Esophagus muscularis mucosa (tissue), 4 donors: ENCODE results near the gene EFCAB14. TPM values are rescaled to one million over a fixed set of nuclear protein-coding genes. Genes with fewer than 3 reads are reported as not detected.

Source experiments
- DNase-seq: peaks from one replicate; pipeline ENCODE4 v3.0.0-alpha.2; 2017; ENCODE audit errors: extremely low spot score
- H3K27ac ChIP-seq, 4 donors: fragments of 200-600 bp; sonication (generic); replicated peaks in 1 of 4; 1 replicate in 3 of 4; 2 replicates in 1 of 4; pipeline ENCODE4 v1.5.1; 2016 to 2019; ENCODE audit warnings: mild to moderate bottlenecking in 1 of 4
- H3K27me3 ChIP-seq, 4 donors: fragments of 200-600 bp; sonication (generic); one replicate each; pipeline versions ENCODE4 v1.5.1 to v1.6.0; 2016 to 2019
- H3K36me3 ChIP-seq, 4 donors: fragments of 200-600 bp; sonication (generic); one replicate each; pipeline ENCODE4 v1.5.1; 2016 to 2019
- H3K4me1 ChIP-seq, 4 donors: fragments of 200-600 bp; sonication (generic); one replicate each; pipeline ENCODE4 v1.5.1; 2016 to 2019
- H3K4me3 ChIP-seq, 4 donors: fragments of 200-600 bp; sonication (generic); 1 replicate in 2 of 4; 2 replicates in 2 of 4; pipeline ENCODE4 v1.5.1; 2016 to 2019; ENCODE audit warnings: mild to moderate bottlenecking in 4 of 4, moderate library complexity in 1 of 4
- H3K9me3 ChIP-seq, 4 donors: fragments of 200-600 bp; sonication (generic); 1 replicate in 3 of 4; 2 replicates in 1 of 4; pipeline ENCODE4 v1.5.1; 2016 to 2019
- EP300 ChIP-seq: sonication (generic); formaldehyde crosslinking; IDR thresholded peaks from one replicate; pipeline ENCODE4 v1.6.1; 2017; ENCODE audit warnings: antibody characterized with exemption
- POLR2A ChIP-seq: fragments of 450-650 bp; IDR thresholded peaks from one replicate; pipeline ENCODE4 v1.6.1; 2017; ENCODE audit warnings: antibody characterized with exemption, moderate library complexity, mild to moderate bottlenecking, low read depth
- POLR2AphosphoS5 ChIP-seq, 2 donors: sonication (generic); formaldehyde crosslinking; IDR thresholded peaks; one replicate each; pipeline ENCODE4 v1.6.1; 2017; ENCODE audit warnings: antibody characterized with exemption in 2 of 2
- WGBS: methylation state at CpG from one replicate; pipeline ENCODE4 v1.1.5; 2018; 5-methylcytosine and 5-hydroxymethylcytosine counted together
- intact Hi-C: fragments of 100-400 bp; cut with DNase I; formaldehyde crosslinking; loops from one replicate; pipeline ENCODE4 v1.15.1; 2023
- total RNA-seq, 4 donors: library from RNA; depleted of rRNA; stranded (reverse); fragments of >200 nt; gene quantifications; one replicate each; pipeline versions ENCODE4 v1.1.0 to v1.2.1, GENCODE V29; 2016
- TF ChIP-seq, protein P1 (sequence below), 3 experiments: fragments of 200-600 bp in 2 of 3; fragments of 450-650 bp in 1 of 3; sonication (generic) in 2 of 3; IDR thresholded peaks; one replicate each; pipeline ENCODE4 v1.5.1; 2017 to 2019; ENCODE audit warnings: antibody characterized with exemption in 3 of 3, mild to moderate bottlenecking in 2 of 3, moderate library complexity in 1 of 3

The EFCAB14 gene
- total RNA-seq, 4 donors from 2014 or later, result 83.5 to 113 (median 104) TPM

GRCh38 chr1:46689356-46689755 lies 29.6 kb downstream of the EFCAB14 start:
- peaks cover 38 to 74% (median 56%) of the 10 kb centered on the region in 4 donors for H3K36me3 ChIP-seq
- WGBS, result 67% methylated on average over 2 of the region's 2 CpGs
- intact Hi-C loops, result no loop called here

GRCh38 chr1:46687921-46688509 lies 30.9 kb downstream of the EFCAB14 start:
- peak; percentile 87 for DNase-seq
- H3K9me3 ChIP-seq, result no peaks in the 10 kb centered on the region
- H3K36me3 ChIP-seq, result peaks cover 52 to 88% (median 70%) of the 10 kb centered on the region in 4 donors
- peak overlapping the region; percentile 40 to 57 (median 50) for H3K27ac ChIP-seq
- intact Hi-C loops, result no loop called here
- no peak overlapping the region for H3K4me3 ChIP-seq
- peaks cover 14 to 38% (median 31%) of the 10 kb centered on the region in 4 donors for H3K4me1 ChIP-seq
- 71% methylated on average over 9 of the region's 9 CpGs for WGBS
- TF ChIP-seq POLR2A (no peak), POLR2AphosphoS5 (IDR thresholded peaks at IDR 0.05) (no peak), EP300 (no peak)
- TF ChIP-seq, protein P1, sequence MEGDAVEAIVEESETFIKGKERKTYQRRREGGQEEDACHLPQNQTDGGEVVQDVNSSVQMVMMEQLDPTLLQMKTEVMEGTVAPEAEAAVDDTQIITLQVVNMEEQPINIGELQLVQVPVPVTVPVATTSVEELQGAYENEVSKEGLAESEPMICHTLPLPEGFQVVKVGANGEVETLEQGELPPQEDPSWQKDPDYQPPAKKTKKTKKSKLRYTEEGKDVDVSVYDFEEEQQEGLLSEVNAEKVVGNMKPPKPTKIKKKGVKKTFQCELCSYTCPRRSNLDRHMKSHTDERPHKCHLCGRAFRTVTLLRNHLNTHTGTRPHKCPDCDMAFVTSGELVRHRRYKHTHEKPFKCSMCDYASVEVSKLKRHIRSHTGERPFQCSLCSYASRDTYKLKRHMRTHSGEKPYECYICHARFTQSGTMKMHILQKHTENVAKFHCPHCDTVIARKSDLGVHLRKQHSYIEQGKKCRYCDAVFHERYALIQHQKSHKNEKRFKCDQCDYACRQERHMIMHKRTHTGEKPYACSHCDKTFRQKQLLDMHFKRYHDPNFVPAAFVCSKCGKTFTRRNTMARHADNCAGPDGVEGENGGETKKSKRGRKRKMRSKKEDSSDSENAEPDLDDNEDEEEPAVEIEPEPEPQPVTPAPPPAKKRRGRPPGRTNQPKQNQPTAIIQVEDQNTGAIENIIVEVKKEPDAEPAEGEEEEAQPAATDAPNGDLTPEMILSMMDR (IDR thresholded peaks at IDR 0.05), result no peak
- H3K27me3 ChIP-seq, result no peaks in the 10 kb centered on the region

More at GRCh38 chr1:46689356-46689755, 29.6 kb downstream of the EFCAB14 start:
- H3K27ac ChIP-seq, result no peak overlapping the region
- no peak overlapping the region for H3K4me3 ChIP-seq
- H3K27me3 ChIP-seq, result no peaks in the 10 kb centered on the region
- TF ChIP-seq POLR2A (no peak), EP300 (no peak), POLR2AphosphoS5 (IDR thresholded peaks at IDR 0.05) (no peak)
- TF ChIP-seq, protein P1 (IDR thresholded peaks at IDR 0.05), result no peak
- H3K4me1 ChIP-seq, result peaks cover 14 to 44% (median 38%) of the 10 kb centered on the region in 4 donors
- no peaks in the 10 kb centered on the region for H3K9me3 ChIP-seq
- no peak for DNase-seq

DNA sequence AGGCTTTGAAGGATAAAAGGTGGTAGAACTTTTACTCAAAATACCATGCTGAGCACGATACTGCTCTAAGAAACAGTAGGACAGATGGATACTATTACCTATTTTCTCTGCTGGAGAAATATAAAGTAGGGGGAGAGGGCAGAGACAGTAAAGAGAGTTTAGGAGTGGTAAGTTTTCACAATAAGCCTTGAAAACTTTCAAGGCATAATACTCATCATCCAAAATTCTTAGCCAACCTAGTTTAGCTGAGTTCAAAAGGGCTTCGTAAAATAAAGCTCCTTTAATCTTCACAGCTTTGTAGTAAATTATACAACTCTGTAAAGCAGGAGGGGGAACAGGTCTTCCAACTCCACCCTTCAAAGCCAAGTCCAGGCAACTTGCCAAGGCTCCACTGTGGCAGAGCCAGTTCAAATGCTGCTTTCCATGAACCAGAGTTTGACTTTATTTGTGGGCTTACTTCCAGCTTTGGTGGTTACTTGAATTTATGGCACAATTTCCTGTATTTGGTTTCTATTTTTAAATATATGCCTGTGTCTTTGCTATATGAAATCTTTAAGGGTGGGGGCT lies 31.7 kb downstream of the EFCAB14 start:
- DNase-seq, result no peak
- Histone ChIP-seq H3K27me3 (no peaks in the 10 kb centered on the region), H3K4me1 (peaks cover 13 to 31% (median 25%) of the 10 kb centered on the region in 4 donors), H3K9me3 (no peaks in the 10 kb centered on the region), H3K36me3 (peaks cover 57 to 96% (median 78%) of the 10 kb centered on the region in 4 donors), H3K4me3 (no peak overlapping the region), H3K27ac (peak overlapping the region; percentile 40 to 57 (median 50))
- peak; percentile 18 to 43 for TF ChIP-seq POLR2AphosphoS5 (IDR thresholded peaks at IDR 0.05)
- TF ChIP-seq EP300, result no peak
- no peak for TF ChIP-seq POLR2A
- TF ChIP-seq, protein P1 (IDR thresholded peaks at IDR 0.05), result no peak
- WGBS, result 28% methylated on average over 2 of the region's 2 CpGs
- intact Hi-C loops, result no loop called here

GRCh38 chr1:46686255-46686654 lies 32.7 kb downstream of the EFCAB14 start:
- peak overlapping the region in 1 of 4 donors; percentile 55 for H3K27ac ChIP-seq
- H3K27me3 ChIP-seq, result no peaks in the 10 kb centered on the region
- intact Hi-C loops, result no loop called here
- peaks cover 55 to 100% (median 80%) of the 10 kb centered on the region in 4 donors for H3K36me3 ChIP-seq
- WGBS, result 71% methylated on average over 1 of the region's 1 CpG
- H3K4me3 ChIP-seq, result no peak overlapping the region
- TF ChIP-seq POLR2A, result no peak
- TF ChIP-seq, protein P1 (IDR thresholded peaks at IDR 0.05), result no peak
- TF ChIP-seq POLR2AphosphoS5 (IDR thresholded peaks at IDR 0.05), result no peak
- TF ChIP-seq EP300, result no peak
- no peaks in the 10 kb centered on the region for H3K9me3 ChIP-seq
- DNase-seq, result no peak
- peaks cover 12 to 25% (median 21%) of the 10 kb centered on the region in 4 donors for H3K4me1 ChIP-seq
